Measurements from ENCODE around the gene XPO6. TPM values are rescaled to one million over a fixed set of nuclear protein-coding genes. Genes with fewer than 3 reads are reported as not detected.

XPO6 gene
- polyA plus RNA-seq, 1 donor, result 58.1 TPM

DNA sequence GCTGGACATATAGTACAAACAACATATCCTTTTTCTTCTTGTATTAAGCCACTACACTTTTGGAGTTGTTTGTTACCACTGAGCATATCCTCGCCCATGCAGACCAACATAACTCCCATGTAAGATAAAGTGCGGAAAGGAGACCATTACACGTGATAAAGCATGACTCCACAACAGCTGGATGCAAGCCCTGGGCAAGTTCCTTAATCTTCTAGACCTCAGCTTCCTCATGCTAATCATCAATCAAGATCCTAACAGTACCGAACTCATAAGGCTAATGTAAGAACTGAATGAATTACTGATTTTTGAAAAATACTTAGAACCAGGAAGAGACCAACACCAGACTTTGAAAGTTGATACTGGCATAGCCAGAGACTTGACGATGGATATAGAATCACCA lies 101.3 kb downstream of the XPO6 start:
- no peak for DNase-seq (ENCODE audit: low read depth)

- DNase-seq (ENCODE audit: low read depth), result no peak
Observed at GRCh38 chr16:28110074-28110473, 101.7 kb downstream of the XPO6 start.

DNA sequence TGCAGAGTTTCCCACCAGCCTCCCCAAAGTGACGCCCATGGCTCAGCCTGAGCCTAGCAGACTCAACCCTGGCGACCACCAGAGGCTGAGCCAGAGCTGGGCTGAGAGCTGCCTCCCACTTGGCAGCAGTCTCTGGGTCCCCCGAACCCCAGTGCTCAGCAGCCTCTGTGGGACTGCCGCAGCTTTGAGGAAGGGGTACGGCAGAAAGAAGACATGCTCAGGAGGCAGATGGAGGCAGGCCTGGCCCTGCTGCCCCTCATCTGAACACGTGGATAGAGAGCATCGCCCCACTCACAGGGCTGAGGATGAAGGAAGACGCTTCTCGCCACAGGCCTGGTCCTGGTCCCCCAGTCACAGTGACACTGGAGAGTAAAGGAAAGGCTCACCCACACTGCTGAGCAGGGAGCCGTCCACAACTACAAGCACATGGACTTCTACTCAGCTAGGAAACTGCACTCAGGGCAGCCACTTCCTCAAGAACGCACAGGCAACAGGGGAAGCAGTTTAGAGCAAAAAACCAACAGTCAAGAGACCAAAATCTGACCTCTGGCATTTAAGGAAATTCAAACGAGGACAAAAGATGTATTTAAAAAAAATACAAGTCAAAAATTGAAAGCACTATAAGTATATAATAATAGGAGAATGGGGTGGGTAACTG lies 103.0 kb downstream of the XPO6 start:
- no peak for DNase-seq (ENCODE audit: low read depth)

- no peak for DNase-seq (ENCODE audit: low read depth)
Observed at GRCh38 chr16:28107232-28107631, 104.5 kb downstream of the XPO6 start.

DNA sequence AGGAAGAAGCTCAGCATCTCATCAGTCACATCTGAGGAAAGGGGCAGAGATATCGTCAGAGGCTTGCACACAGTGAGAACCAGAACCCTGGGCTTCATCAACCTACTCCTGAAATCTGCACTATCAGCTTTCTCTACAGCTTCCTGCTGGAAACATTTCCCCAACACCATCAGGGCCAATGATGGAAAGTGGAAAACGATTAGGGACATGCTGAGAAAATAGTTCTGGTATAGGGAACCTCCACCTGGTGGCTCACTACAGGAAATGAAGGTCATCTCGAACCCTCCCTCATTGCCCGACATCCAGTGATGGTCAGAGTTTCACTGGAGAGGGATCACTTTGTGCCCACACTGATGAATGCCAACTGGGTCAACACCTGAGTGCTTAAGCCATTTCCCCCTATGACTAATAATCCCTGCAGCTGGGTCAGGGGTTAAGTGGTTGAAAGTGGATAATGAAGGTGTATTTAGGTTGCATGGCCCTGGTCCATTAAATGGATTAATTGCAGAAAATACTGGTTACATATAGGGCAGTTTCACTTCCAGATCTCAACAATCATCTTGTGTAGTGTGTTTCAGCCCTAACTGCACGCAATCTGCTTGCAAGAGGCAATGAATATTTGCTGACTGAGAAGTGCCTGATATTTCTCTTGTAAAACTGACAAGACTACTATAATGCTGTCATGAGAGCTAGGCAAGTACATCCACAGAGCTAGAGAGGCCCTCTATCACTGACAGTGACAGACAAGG lies 105.1 kb downstream of the XPO6 start:
- no peak for DNase-seq (ENCODE audit: low read depth)

DNA sequence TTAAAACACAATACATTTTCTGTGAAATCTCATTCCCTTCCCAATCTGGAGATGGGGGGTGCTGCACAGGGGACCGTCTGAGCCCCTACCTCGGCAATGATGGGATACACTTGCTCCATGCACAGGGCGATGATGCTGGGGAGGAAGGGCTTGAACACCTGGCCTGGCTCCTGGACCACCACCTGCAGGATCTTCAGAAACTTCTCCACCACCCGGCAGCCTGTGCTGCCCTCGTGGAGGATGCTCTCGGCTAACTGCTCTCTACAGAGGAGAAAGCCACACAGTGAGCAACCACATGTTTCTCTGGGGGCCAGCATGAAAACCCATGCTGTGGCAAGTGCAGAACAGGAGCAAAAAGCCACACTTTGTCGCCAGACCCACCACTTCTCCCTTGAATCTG lies 105.8 kb downstream of the XPO6 start:
- DNase-seq (ENCODE audit: low read depth), result no peak

DNA sequence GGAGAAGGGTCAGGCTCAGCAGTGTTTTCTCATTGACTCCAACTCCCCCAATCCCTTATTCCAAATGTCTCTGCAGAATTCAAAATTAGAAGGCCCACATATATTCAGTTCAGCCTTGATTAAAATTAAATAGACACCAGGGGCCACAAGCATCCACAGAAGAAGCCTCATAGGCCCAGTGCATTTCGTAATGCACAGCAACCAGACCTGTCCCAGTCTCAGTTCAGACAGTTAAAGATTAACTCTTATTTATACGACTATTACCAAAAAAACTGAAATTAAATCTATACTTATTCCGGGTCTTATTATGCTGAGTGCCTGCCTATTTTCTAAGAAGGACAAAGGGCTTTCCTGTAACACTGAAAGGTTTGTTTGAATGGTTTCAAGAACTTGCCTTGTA lies 106.5 kb downstream of the XPO6 start:
- DNase-seq (ENCODE audit: low read depth), result no peak

GRCh38 chr16:28104404-28104803 lies 107.4 kb downstream of the XPO6 start:
- no peak for DNase-seq (ENCODE audit: low read depth)

- DNase-seq (ENCODE audit: low read depth), result no peak
Observed at GRCh38 chr16:28103516-28104170, 108.1 kb downstream of the XPO6 start.

GRCh38 chr16:28101533-28101890 lies 110.3 kb downstream of the XPO6 start:
- no peak for DNase-seq (ENCODE audit: low read depth)

- no peak for DNase-seq (ENCODE audit: low read depth)
Observed at GRCh38 chr16:28100810-28101532, 110.8 kb downstream of the XPO6 start.

DNA sequence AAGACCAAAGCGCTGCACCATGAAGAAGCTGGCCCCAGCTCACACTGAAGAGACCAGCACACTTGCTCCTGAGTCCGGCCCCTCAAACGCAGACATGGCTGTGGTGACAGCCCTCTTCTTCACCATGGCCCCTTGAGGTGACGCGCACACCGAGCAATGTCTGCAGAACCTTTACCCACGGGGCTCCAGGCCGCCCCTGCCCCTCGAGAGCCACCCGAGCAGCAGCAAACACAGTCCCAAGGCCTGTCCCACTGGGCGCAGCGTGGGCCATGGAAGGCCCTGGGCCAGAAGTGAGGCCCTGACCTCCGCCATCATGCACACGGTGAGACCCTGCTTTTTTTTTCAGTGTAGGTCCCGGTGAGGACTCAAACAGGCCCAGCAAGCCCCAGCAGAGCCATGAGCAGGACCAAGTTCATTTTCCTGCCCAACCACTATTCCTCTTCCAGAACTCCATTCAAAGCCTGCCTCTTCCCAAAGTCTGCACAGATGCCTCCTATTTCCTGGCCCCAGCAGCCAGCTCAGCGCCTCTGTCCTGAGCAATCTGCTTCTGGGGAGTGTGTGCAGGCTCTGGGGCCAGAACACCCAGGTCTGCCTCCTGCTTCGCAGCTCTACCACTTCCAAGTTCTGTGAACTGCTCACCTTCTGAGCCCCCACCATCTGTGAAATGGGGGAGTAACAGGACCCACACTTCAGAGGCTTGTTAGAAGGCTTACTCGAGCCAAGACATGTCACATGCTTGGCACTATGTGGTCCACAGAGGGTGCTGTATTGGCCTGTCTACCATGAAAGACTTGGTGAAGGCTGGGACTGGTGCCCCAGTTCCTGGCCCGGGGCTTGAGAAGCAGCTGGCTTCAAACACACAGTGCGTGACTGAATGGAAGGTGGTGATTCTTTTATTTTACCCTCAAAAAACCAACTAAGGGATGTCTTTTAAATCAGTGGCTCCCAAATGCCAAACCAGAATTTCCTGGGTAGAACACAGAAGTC lies 112.5 kb downstream of the XPO6 start:
- no peak for DNase-seq (ENCODE audit: low read depth)

- no peak for DNase-seq (ENCODE audit: low read depth)
Observed at GRCh38 chr16:28098171-28098958, 113.4 kb downstream of the XPO6 start.

- no peak for DNase-seq (ENCODE audit: low read depth)
Observed at GRCh38 chr16:28096983-28097899, 114.5 kb downstream of the XPO6 start.

GRCh38 chr16:28093385-28093725 lies 118.4 kb downstream of the XPO6 start:
- DNase-seq (ENCODE audit: low read depth), result no peak

- DNase-seq (ENCODE audit: low read depth), result no peak
Observed at GRCh38 chr16:28092721-28093384, 118.9 kb downstream of the XPO6 start.

- DNase-seq (ENCODE audit: low read depth), result no peak
Observed at GRCh38 chr16:28091656-28092055, 120.1 kb downstream of the XPO6 start.

DNA sequence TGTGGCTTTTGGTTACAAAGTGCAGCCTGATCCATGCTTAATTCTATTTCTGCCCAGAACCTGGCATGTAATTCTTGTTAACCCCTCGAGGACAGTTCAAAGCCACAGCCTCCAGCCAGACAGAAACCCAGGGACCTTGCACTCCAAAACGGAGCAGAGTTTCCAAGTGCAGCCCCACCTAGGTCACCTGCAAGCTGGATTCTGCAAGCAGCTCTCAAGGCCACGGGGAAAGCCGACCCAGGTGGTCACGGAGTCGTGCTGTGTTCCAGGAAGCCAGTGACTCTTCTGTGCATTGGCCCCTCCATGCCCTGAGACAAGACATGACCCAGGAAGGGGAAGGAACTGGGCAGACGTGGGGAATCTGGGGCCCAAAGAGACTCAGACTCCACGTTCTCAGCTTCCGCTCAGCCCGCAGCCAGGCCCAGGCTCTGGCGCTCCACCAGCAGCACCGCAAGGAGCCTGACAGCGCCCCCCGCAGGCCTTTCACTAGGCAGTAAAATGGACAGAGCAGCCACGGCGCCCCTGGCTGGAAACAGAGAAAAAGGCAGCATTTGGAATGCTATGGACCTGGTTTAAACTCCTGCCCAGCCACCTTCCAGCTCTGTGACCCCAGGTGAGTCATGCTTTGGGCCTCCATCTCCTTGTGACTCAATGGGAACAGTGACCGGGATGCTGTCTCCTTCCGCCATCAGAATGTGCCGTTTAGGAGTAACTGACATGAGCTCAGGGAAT lies 121.0 kb downstream of the XPO6 start:
- DNase-seq (ENCODE audit: low read depth), result no peak

Data from forelimb muscle (tissue), 1 donor.